Activated B cell treated with CpG ODN at 0.5 μM for 24 hours (primary cell): ENCODE results near the gene TOX4. TPM values are rescaled to one million over a fixed set of nuclear protein-coding genes. Genes with fewer than 3 reads are reported as not detected.
A peak's percentile ranks its signal among the peaks of the same experiment; 100 is the strongest.
"Not testable (repeated sequence)": the region's sequence is repeated elsewhere in the genome, so short reads cannot be mapped to it uniquely, and the experiment has no call there.

Source experiments
- ATAC-seq: fragments of 200-7000 bp; cut with Tn5 transposase; one replicate; pipeline ENCODE4 v1.10.0; 2021; ENCODE audit warnings: low read depth, mild to moderate bottlenecking, moderate library complexity
- CTCF ChIA-PET: fragments of 350-600 bp; sonication (Branson Sonifier 250); formaldehyde crosslinking; loops from one replicate; lab custom pipeline; 2021; ENCODE audit warnings: antibody characterized with exemption; lab: Charles Lee
- POLR2A ChIA-PET: fragments of 350-600 bp; sonication (Branson Sonifier 250); formaldehyde crosslinking; loops from one replicate; lab custom pipeline; 2021; ENCODE audit warnings: antibody characterized with exemption; lab: Charles Lee
- DNase-seq: peaks from one replicate; pipeline ENCODE4 v3.0.0; 2022
- H3K27ac Mint-ChIP-seq: one replicate; pipeline ENCODE4 v1.8.0; 2020; ENCODE audit warnings: mixed read lengths
- H3K27me3 Mint-ChIP-seq: one replicate; pipeline ENCODE4 v1.8.0; 2021; ENCODE audit warnings: mixed read lengths
- H3K36me3 Mint-ChIP-seq: one replicate; pipeline ENCODE4 v1.8.0; 2021; ENCODE audit warnings: low read depth, mixed read lengths
- H3K4me1 Mint-ChIP-seq: one replicate; pipeline ENCODE4 v1.8.0; 2021; ENCODE audit warnings: mixed read lengths
- H3K4me3 Mint-ChIP-seq: one replicate; pipeline ENCODE4 v1.8.0; 2020; ENCODE audit warnings: mild to moderate bottlenecking, mixed read lengths
- H3K9me3 Mint-ChIP-seq: one replicate; pipeline ENCODE4 v1.8.0; 2020; ENCODE audit warnings: mixed read lengths
- CTCF ChIP-seq: fragments of 200-600 bp; IDR thresholded peaks from one replicate; pipeline ENCODE4 v1.8.0; 2022; ENCODE audit warnings: antibody characterized with exemption, mild to moderate bottlenecking
- intact Hi-C: fragments of 100-400 bp; cut with micrococcal nuclease; formaldehyde crosslinking; loops from one replicate; pipeline ENCODE4 v1.15.1; 2024
- total RNA-seq: library from RNA; stranded (reverse); gene quantifications from 2 replicates; pipeline ENCODE4 v1.2.3, GENCODE V29; 2022

Gene TOX4
- total RNA-seq, 1 donor from 2014 or later: 81.4 TPM

GRCh38 chr14:21437063-21437901 lies 39.7 kb upstream of the TOX4 start:
- H3K4me1 Mint-ChIP-seq: peaks cover 56% of the 10 kb centered on the region
- H3K4me3 Mint-ChIP-seq: peak overlapping the region; percentile 84
- H3K27me3 Mint-ChIP-seq: no peaks in the 10 kb centered on the region
- intact Hi-C loops: loop anchor here (1.0 kb wide), 5 partner anchors 19 to 120 kb away; partner anchors contain the start of genes CHD8, METTL3, SUPT16H and TOX4
- ChIA-PET CTCF (interaction anchor here (0.9 to 2.2 kb wide), 2 partner anchors 16 to 19 kb away, joined by 4 to 23 read pairs; partner anchors contain the start of gene CHD8), POLR2A (interaction anchor here (0.5 to 3.8 kb wide), 20 partner anchors 8 to 1657 kb away, joined by 3 to 139 read pairs (median 6); partner anchors contain the start of genes CHD8, METTL3, RAB2B and SUPT16H)
- ATAC-seq (peak; percentile 99), DNase-seq (peak; percentile 96)
- peaks cover 18% of the 10 kb centered on the region for H3K36me3 Mint-ChIP-seq
- no peaks in the 10 kb centered on the region for H3K9me3 Mint-ChIP-seq
- TF ChIP-seq CTCF: no peak
- H3K27ac Mint-ChIP-seq: peak overlapping the region; percentile 87

GRCh38 chr14:21440859-21441258 lies 36.1 kb upstream of the TOX4 start:
- ChIA-PET CTCF (no interaction called here), POLR2A (no interaction called here)
- intact Hi-C loops: no loop called here
- TF ChIP-seq CTCF: no peak
- Mint-ChIP-seq H3K36me3 (peaks cover 8% of the 10 kb centered on the region), H3K27me3 (no peaks in the 10 kb centered on the region), H3K27ac (no peak overlapping the region), H3K4me1 (peaks cover 41% of the 10 kb centered on the region), H3K9me3 (no peaks in the 10 kb centered on the region), H3K4me3 (no peak overlapping the region)
- ATAC-seq (no peak), DNase-seq (no peak)

- peaks cover 33% of the 10 kb centered on the region for H3K4me1 Mint-ChIP-seq
- intact Hi-C loops, ATAC-seq, H3K27me3 Mint-ChIP-seq, DNase-seq, POLR2A ChIA-PET, CTCF ChIA-PET, H3K9me3 Mint-ChIP-seq, H3K4me3 Mint-ChIP-seq, H3K27ac Mint-ChIP-seq, H3K36me3 Mint-ChIP-seq: not testable (repeated sequence)
Observed at GRCh38 chr14:21442657-21443056, 34.3 kb upstream of the TOX4 start.

GRCh38 chr14:21449899-21450216 lies 27.1 kb upstream of the TOX4 start:
- intact Hi-C loops: loop anchor here (10.0 kb wide), 1 partner anchor 995 kb away; the partner anchor contains the start of genes APEX1 and OSGEP
- Mint-ChIP-seq H3K36me3 (peaks cover 28% of the 10 kb centered on the region), H3K27ac (no peak overlapping the region), H3K4me3 (no peak overlapping the region), H3K27me3 (no peaks in the 10 kb centered on the region), H3K9me3 (no peaks in the 10 kb centered on the region), H3K4me1 (peaks cover 46% of the 10 kb centered on the region)
- ChIA-PET POLR2A (interaction anchor here (2.2 kb wide), 1 partner anchor 13 kb away, joined by 8 read pairs; no protein-coding TSS in a partner anchor), CTCF (no interaction called here)
- DNase-seq (no peak), ATAC-seq (no peak)
- TF ChIP-seq CTCF: no peak

GRCh38 chr14:21454843-21455544 lies 22.0 kb upstream of the TOX4 start:
- DNase-seq (no peak), ATAC-seq (no peak)
- Mint-ChIP-seq H3K9me3 (no peaks in the 10 kb centered on the region), H3K36me3 (peaks cover 38% of the 10 kb centered on the region), H3K27me3 (no peaks in the 10 kb centered on the region), H3K4me3 (peak overlapping the region; percentile 98), H3K27ac (peak overlapping the region; percentile 99), H3K4me1 (peaks cover 40% of the 10 kb centered on the region)
- intact Hi-C loops: loop anchor here (10.0 kb wide), 1 partner anchor 1000 kb away; the partner anchor contains the start of genes APEX1 and OSGEP
- no peak for TF ChIP-seq CTCF
- ChIA-PET POLR2A (interaction anchor here (1.3 to 6.3 kb wide), 3 partner anchors 18 to 211 kb away, joined by 3 to 139 read pairs (median 17); partner anchors contain the start of gene SUPT16H), CTCF (interaction anchor here (2.3 kb wide), 1 partner anchor 18 kb away, joined by 23 read pairs; no protein-coding TSS in a partner anchor)
